ENCODE data around the gene BSG.
"Not testable (repeated sequence)": the region's sequence is repeated elsewhere in the genome, so short reads cannot be mapped to it uniquely, and the experiment has no call there.

BSG gene

GRCh38 chr19:601310-601709 lies 28.9 kb downstream of the BSG start:
- H3K4me3 ChIP-seq (ENCODE audit: low read depth, low read length), result no peak overlapping the region
- peaks cover 10% of the 10 kb centered on the region for H3K9me3 ChIP-seq (ENCODE audit: insufficient read depth, low read depth, low read length)
- H3K79me1 ChIP-seq (ENCODE audit: low read length), result no peaks in the 10 kb centered on the region
- no peak overlapping the region for H4K8ac ChIP-seq (ENCODE audit: low read depth, low read length)
- H3K9ac ChIP-seq (ENCODE audit: low read length), result no peak overlapping the region
- no peak for DNase-seq
- no peak overlapping the region for H3K27ac ChIP-seq (ENCODE audit: low read depth, low read length)
- no peak overlapping the region for H4K12ac ChIP-seq (ENCODE audit: low read depth, low read length)
- no peak overlapping the region for H2AK5ac ChIP-seq (ENCODE audit: low read length)
- H3K23ac ChIP-seq (ENCODE audit: low read length), result no peak overlapping the region
- no peak overlapping the region for H2BK5ac ChIP-seq (ENCODE audit: low read depth, low read length, poor library complexity)
- no peak overlapping the region for H2BK12ac ChIP-seq (ENCODE audit: low read length)
- no CpG with 5 or more reads among the region's 28 CpGs for WGBS (ENCODE audit: extremely low coverage, insufficient coverage, insufficient read length)
- no peaks in the 10 kb centered on the region for H3K4me1 ChIP-seq (ENCODE audit: control insufficient read depth in 1 of 2, insufficient read depth in 2 of 2, low read length in 2 of 2)
- H3K18ac ChIP-seq (ENCODE audit: low read length), result no peak overlapping the region
- H3K27me3 ChIP-seq (ENCODE audit: insufficient read depth, low read length), result no peaks in the 10 kb centered on the region
- no peak overlapping the region for H2BK120ac ChIP-seq (ENCODE audit: insufficient read depth, low read length, poor library complexity)
- no peak overlapping the region for H4K91ac ChIP-seq (ENCODE audit: low read depth, low read length)
- H3K36me3 ChIP-seq (ENCODE audit: control insufficient read depth in 1 of 2, insufficient read depth in 2 of 2, low read length in 2 of 2), result no peaks in the 10 kb centered on the region
- no peaks in the 10 kb centered on the region for H3K79me2 ChIP-seq (ENCODE audit: control insufficient read depth, insufficient read depth, low read length, poor library complexity)
- no peak overlapping the region for H3K14ac ChIP-seq (ENCODE audit: low read length)
- H2AFZ ChIP-seq (ENCODE audit: insufficient read depth, low read length, poor library complexity), result no peak overlapping the region
- no peak overlapping the region for H3K4ac ChIP-seq (ENCODE audit: low read depth, low read length)
- H3K4me2 ChIP-seq (ENCODE audit: low read length), result no peak overlapping the region

DNA sequence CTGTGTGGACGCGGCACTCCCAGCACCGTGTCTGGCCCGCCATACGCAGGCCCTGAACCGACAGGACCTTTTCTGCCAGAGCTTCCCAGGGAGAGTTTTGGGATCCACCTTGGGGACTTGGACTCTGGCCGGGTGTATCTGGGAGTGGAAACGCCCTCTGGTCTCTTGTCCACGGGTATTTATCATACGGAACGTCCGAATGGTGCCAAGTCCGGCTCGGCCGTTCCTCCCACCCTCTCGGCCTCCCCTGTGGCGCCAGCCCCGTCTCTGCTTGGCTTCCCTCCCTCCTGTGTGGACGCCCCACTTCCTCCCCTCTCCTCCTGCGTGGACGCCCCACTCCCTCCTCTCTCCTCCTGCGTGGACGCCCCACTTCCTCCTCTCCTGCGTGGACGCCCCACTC lies 29.4 kb downstream of the BSG start:
- H3K14ac ChIP-seq (ENCODE audit: low read length), result no peak overlapping the region
- H3K36me3 ChIP-seq (ENCODE audit: control insufficient read depth in 1 of 2, insufficient read depth in 2 of 2, low read length in 2 of 2), result no peaks in the 10 kb centered on the region
- H4K8ac ChIP-seq (ENCODE audit: low read depth, low read length), result no peak overlapping the region
- no peak overlapping the region for H4K12ac ChIP-seq (ENCODE audit: low read depth, low read length)
- H3K4me3 ChIP-seq (ENCODE audit: low read depth, low read length), result no peak overlapping the region
- DNase-seq, result no peak
- no peaks in the 10 kb centered on the region for H3K4me1 ChIP-seq (ENCODE audit: control insufficient read depth in 1 of 2, insufficient read depth in 2 of 2, low read length in 2 of 2)
- H3K23ac ChIP-seq (ENCODE audit: low read length), result no peak overlapping the region
- H3K18ac ChIP-seq (ENCODE audit: low read length), result no peak overlapping the region
- no peak overlapping the region for H3K4ac ChIP-seq (ENCODE audit: low read depth, low read length)
- H3K27me3 ChIP-seq (ENCODE audit: insufficient read depth, low read length), result no peaks in the 10 kb centered on the region
- H2BK120ac ChIP-seq (ENCODE audit: insufficient read depth, low read length, poor library complexity), result no peak overlapping the region
- no peak overlapping the region for H2BK5ac ChIP-seq (ENCODE audit: low read depth, low read length, poor library complexity)
- WGBS (ENCODE audit: extremely low coverage, insufficient coverage, insufficient read length), result no CpG with 5 or more reads among the region's 25 CpGs
- no peaks in the 10 kb centered on the region for H3K79me2 ChIP-seq (ENCODE audit: control insufficient read depth, insufficient read depth, low read length, poor library complexity)
- H2AK5ac ChIP-seq (ENCODE audit: low read length), result no peak overlapping the region
- peaks cover 10% of the 10 kb centered on the region for H3K9me3 ChIP-seq (ENCODE audit: insufficient read depth, low read depth, low read length)
- no peak overlapping the region for H3K4me2 ChIP-seq (ENCODE audit: low read length)
- H3K79me1 ChIP-seq (ENCODE audit: low read length), result no peaks in the 10 kb centered on the region
- no peak overlapping the region for H3K9ac ChIP-seq (ENCODE audit: low read length)
- no peak overlapping the region for H2BK12ac ChIP-seq (ENCODE audit: low read length)
- H2AFZ ChIP-seq (ENCODE audit: insufficient read depth, low read length, poor library complexity), result no peak overlapping the region
- no peak overlapping the region for H4K91ac ChIP-seq (ENCODE audit: low read depth, low read length)
- no peak overlapping the region for H3K27ac ChIP-seq (ENCODE audit: low read depth, low read length)

GRCh38 chr19:602391-603301 lies 30.2 kb downstream of the BSG start:
- no peak overlapping the region for H4K8ac ChIP-seq (ENCODE audit: low read depth, low read length)
- H3K79me1 ChIP-seq (ENCODE audit: low read length), result no peaks in the 10 kb centered on the region
- H3K36me3 ChIP-seq (ENCODE audit: control insufficient read depth in 1 of 2, insufficient read depth in 2 of 2, low read length in 2 of 2), result no peaks in the 10 kb centered on the region
- DNase-seq, result no peak
- no peaks in the 10 kb centered on the region for H3K4me1 ChIP-seq (ENCODE audit: control insufficient read depth in 1 of 2, insufficient read depth in 2 of 2, low read length in 2 of 2)
- no peak overlapping the region for H3K27ac ChIP-seq (ENCODE audit: low read depth, low read length)
- no peak overlapping the region for H3K4me3 ChIP-seq (ENCODE audit: low read depth, low read length)
- no peak overlapping the region for H2BK120ac ChIP-seq (ENCODE audit: insufficient read depth, low read length, poor library complexity)
- H4K12ac ChIP-seq (ENCODE audit: low read depth, low read length), result no peak overlapping the region
- H2BK5ac ChIP-seq (ENCODE audit: low read depth, low read length, poor library complexity), result no peak overlapping the region
- no CpG with 5 or more reads among the region's 35 CpGs for WGBS (ENCODE audit: extremely low coverage, insufficient coverage, insufficient read length)
- no peak overlapping the region for H2AFZ ChIP-seq (ENCODE audit: insufficient read depth, low read length, poor library complexity)
- no peaks in the 10 kb centered on the region for H3K27me3 ChIP-seq (ENCODE audit: insufficient read depth, low read length)
- no peak overlapping the region for H3K4me2 ChIP-seq (ENCODE audit: low read length)
- H3K79me2 ChIP-seq (ENCODE audit: control insufficient read depth, insufficient read depth, low read length, poor library complexity), result no peaks in the 10 kb centered on the region
- no peak overlapping the region for H2BK12ac ChIP-seq (ENCODE audit: low read length)
- no peak overlapping the region for H2AK5ac ChIP-seq (ENCODE audit: low read length)
- H3K9ac ChIP-seq (ENCODE audit: low read length), result no peak overlapping the region
- H3K4ac ChIP-seq (ENCODE audit: low read depth, low read length), result no peak overlapping the region
- H3K9me3 ChIP-seq (ENCODE audit: insufficient read depth, low read depth, low read length), result peaks cover 10% of the 10 kb centered on the region
- H3K18ac ChIP-seq (ENCODE audit: low read length), result no peak overlapping the region
- H4K91ac ChIP-seq (ENCODE audit: low read depth, low read length), result no peak overlapping the region
- no peak overlapping the region for H3K23ac ChIP-seq (ENCODE audit: low read length)
- H3K14ac ChIP-seq (ENCODE audit: low read length), result no peak overlapping the region

DNA sequence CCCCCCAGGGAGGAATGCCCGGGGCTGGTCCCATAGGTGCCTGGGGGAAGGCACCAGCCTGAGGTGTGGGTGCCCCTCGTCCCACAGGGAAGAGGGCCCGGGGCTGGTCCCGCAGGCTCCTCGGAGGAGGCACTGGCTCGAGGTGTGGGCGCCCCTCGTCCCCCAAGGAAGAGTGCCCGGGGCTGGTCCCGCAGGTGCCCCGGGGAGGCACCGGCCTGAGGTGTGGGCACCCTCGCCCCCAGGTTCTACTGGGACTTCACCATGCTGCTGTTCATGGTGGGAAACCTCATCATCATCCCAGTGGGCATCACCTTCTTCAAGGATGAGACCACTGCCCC lies 30.9 kb downstream of the BSG start:
- H4K91ac ChIP-seq (ENCODE audit: low read depth, low read length); H3K18ac ChIP-seq (ENCODE audit: low read length); H3K9ac ChIP-seq (ENCODE audit: low read length); H2AK5ac ChIP-seq (ENCODE audit: low read length); DNase-seq; H3K23ac ChIP-seq (ENCODE audit: low read length); H3K14ac ChIP-seq (ENCODE audit: low read length); H3K27ac ChIP-seq (ENCODE audit: low read depth, low read length); H3K4me3 ChIP-seq (ENCODE audit: low read depth, low read length); H2BK120ac ChIP-seq (ENCODE audit: insufficient read depth, low read length, poor library complexity); H3K4ac ChIP-seq (ENCODE audit: low read depth, low read length); H4K8ac ChIP-seq (ENCODE audit: low read depth, low read length); H3K27me3 ChIP-seq (ENCODE audit: insufficient read depth, low read length); H3K4me2 ChIP-seq (ENCODE audit: low read length); H3K36me3 ChIP-seq (ENCODE audit: control insufficient read depth in 1 of 2, insufficient read depth in 2 of 2, low read length in 2 of 2); H2AFZ ChIP-seq (ENCODE audit: insufficient read depth, low read length, poor library complexity); H3K4me1 ChIP-seq (ENCODE audit: control insufficient read depth in 1 of 2, insufficient read depth in 2 of 2, low read length in 2 of 2); H4K12ac ChIP-seq (ENCODE audit: low read depth, low read length); H3K79me1 ChIP-seq (ENCODE audit: low read length); H2BK5ac ChIP-seq (ENCODE audit: low read depth, low read length, poor library complexity); H2BK12ac ChIP-seq (ENCODE audit: low read length); H3K79me2 ChIP-seq (ENCODE audit: control insufficient read depth, insufficient read depth, low read length, poor library complexity): not testable (repeated sequence)
- WGBS (ENCODE audit: extremely low coverage, insufficient coverage, insufficient read length), result no CpG with 5 or more reads among the region's 13 CpGs
- peaks cover 10% of the 10 kb centered on the region for H3K9me3 ChIP-seq (ENCODE audit: insufficient read depth, low read depth, low read length)

Data from trophoblast cell (in vitro differentiated cells and primary cell).